Stimulated activated CD8-positive, alpha-beta memory T cell treated with anti-CD3 and anti-CD28 coated beads, Interleukin-2, amount 100 ng/mL, for 1 hour (primary cell): ENCODE data around the gene CSF3R.

Experiments used
- DNase-seq, 2 donors: peaks; one replicate each; pipeline ENCODE4 v3.0.0-alpha.2; 2020; ENCODE audit warnings: low read depth in 2 of 2

CSF3R gene

GRCh38 chr1:36482724-36483388 is at the start of gene CSF3R:
CSF3R (minus strand) TSS chr1:36482913; CDS start chr1:36479496, 3,417 bp downstream.
- DNase-seq = no peak

- no peak for DNase-seq
These were observed 49.1 kb upstream of the CSF3R start for GRCh38 chr1:36531833-36532232.

GRCh38 chr1:36530791-36531190 is 48.1 kb upstream of the CSF3R start:
- no peak for DNase-seq

- no peak for DNase-seq
These were observed 47.5 kb upstream of the CSF3R start for GRCh38 chr1:36530261-36530660.

- DNase-seq = no peak
These were observed 47.1 kb upstream of the CSF3R start for GRCh38 chr1:36529769-36530260.

GRCh38 chr1:36528361-36529349 is 45.9 kb upstream of the CSF3R start:
- no peak for DNase-seq

GRCh38 chr1:36525166-36525565 is 42.5 kb upstream of the CSF3R start:
- DNase-seq = no peak

GRCh38 chr1:36524359-36525062 is 41.8 kb upstream of the CSF3R start:
- no peak for DNase-seq

- no peak for DNase-seq
These were observed 41.1 kb upstream of the CSF3R start for GRCh38 chr1:36523850-36524249.

- DNase-seq = no peak
These were observed 40.5 kb upstream of the CSF3R start for GRCh38 chr1:36523230-36523495.

- DNase-seq = no peak
These were observed 39.9 kb upstream of the CSF3R start for GRCh38 chr1:36522461-36523229.

GRCh38 chr1:36522021-36522420 is 39.3 kb upstream of the CSF3R start:
- no peak for DNase-seq

GRCh38 chr1:36520771-36521420 is 38.2 kb upstream of the CSF3R start:
- DNase-seq = no peak

GRCh38 chr1:36520056-36520455 is 37.3 kb upstream of the CSF3R start:
- DNase-seq = no peak

- no peak for DNase-seq
These were observed 34.5 kb upstream of the CSF3R start for GRCh38 chr1:36517011-36517771.

GRCh38 chr1:36516372-36517010 is 33.8 kb upstream of the CSF3R start:
- DNase-seq = peak in 1 of 2 donors; percentile 9

- DNase-seq = no peak
These were observed 32.8 kb upstream of the CSF3R start for GRCh38 chr1:36515315-36516138.

- DNase-seq = no peak
These were observed 31.8 kb upstream of the CSF3R start for GRCh38 chr1:36514501-36514900.
